Spleen (tissue), 7 donors: ENCODE data around the gene TCP11L1.

Experiments used
- POLR2A ChIP-seq, 3 donors: fragments of 450-650 bp; IDR thresholded peaks; one replicate each; pipeline ENCODE4 v1.5.1; 2017; ENCODE audit warnings: antibody characterized with exemption in 3 of 3, mild to moderate bottlenecking in 1 of 3
- POLR2AphosphoS5 ChIP-seq, 3 donors: sonication (generic); formaldehyde crosslinking; IDR thresholded peaks; one replicate each; pipeline ENCODE4 v1.5.1; 2017; ENCODE audit warnings: antibody characterized with exemption in 3 of 3
- TF ChIP-seq, protein P1 (sequence below), 11 experiments: fragments of 200-600 bp in 7 of 11; fragments of 450-650 bp in 4 of 11; sonication (generic) in 4 of 11; IDR thresholded peaks in 8 of 11; conservative IDR thresholded peaks in 3 of 11; 1 replicate in 7 of 11; 2 replicates in 4 of 11; pipeline versions ENCODE4 v1.4.0 to v1.8.0; 2016 to 2021; ENCODE audit warnings: antibody characterized with exemption in 11 of 11, inconsistent platforms in 4 of 11, mild to moderate bottlenecking in 1 of 11
- donor health status: DM: no; HTN: no; CAD: no; lungs with moderate emphysema.
- donor health status: DM: no; HTN: no; CAD: no.
- donor health status: DM: no; HTN: no; CAD: no.

DNA sequence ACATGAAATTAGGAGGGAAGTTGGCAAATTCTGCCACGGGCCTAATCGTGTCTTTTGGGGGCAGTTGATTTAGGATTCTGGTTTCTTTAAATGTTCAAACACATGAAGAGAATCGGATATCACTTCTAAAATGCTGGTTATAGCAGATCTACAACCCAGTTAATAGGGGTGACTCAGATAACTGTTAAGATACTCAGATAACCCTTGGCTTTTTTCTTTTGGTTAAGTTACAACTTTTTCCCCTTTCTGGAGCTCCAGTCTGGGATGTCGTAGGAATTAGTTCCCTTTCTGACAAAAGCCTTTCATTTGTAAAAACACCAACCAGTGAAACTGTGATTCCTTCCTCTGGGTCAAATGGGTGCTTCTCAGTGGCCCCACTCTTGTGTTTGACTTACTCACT is 22.7 kb upstream of the TCP11L1 start:
- TF ChIP-seq, protein P1, sequence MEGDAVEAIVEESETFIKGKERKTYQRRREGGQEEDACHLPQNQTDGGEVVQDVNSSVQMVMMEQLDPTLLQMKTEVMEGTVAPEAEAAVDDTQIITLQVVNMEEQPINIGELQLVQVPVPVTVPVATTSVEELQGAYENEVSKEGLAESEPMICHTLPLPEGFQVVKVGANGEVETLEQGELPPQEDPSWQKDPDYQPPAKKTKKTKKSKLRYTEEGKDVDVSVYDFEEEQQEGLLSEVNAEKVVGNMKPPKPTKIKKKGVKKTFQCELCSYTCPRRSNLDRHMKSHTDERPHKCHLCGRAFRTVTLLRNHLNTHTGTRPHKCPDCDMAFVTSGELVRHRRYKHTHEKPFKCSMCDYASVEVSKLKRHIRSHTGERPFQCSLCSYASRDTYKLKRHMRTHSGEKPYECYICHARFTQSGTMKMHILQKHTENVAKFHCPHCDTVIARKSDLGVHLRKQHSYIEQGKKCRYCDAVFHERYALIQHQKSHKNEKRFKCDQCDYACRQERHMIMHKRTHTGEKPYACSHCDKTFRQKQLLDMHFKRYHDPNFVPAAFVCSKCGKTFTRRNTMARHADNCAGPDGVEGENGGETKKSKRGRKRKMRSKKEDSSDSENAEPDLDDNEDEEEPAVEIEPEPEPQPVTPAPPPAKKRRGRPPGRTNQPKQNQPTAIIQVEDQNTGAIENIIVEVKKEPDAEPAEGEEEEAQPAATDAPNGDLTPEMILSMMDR (IDR thresholded peaks at IDR 0.05 in 8 of 11, conservative IDR thresholded peaks at IDR 0.05 in 3 of 11) = no peak
- TF ChIP-seq POLR2A (IDR thresholded peaks at IDR 0.05) = no peak
- TF ChIP-seq POLR2AphosphoS5 (IDR thresholded peaks at IDR 0.05) = no peak
